Astrocyte of the cerebellum (primary cell): ENCODE data around the gene PRLH.
"Not testable (repeated sequence)": the region's sequence is repeated elsewhere in the genome, so short reads cannot be mapped to it uniquely, and the experiment has no call there.

Source experiments
- DNase-seq: peaks from one replicate; pipeline ENCODE4 v3.0.0-alpha.2; 2011; ENCODE audit warnings: low read depth
- H3K4me3 ChIP-seq: 2 replicates; pipeline ENCODE4 v1.5.1; 2011; ENCODE audit warnings: mild to moderate bottlenecking, low read depth, low read length, moderate library complexity
- CTCF ChIP-seq: IDR thresholded peaks from 2 replicates; pipeline ENCODE4 v1.5.1; 2012; ENCODE audit warnings: low read length, low read depth, moderate library complexity, mild to moderate bottlenecking; ENCODE audit errors: missing control alignments
- in situ Hi-C: cut with HindIII; loops from 2 replicates; pipeline ENCODE4 v1.10.0; 2017; ENCODE audit warnings: low sequenced_read_pairs

The PRLH gene

DNA sequence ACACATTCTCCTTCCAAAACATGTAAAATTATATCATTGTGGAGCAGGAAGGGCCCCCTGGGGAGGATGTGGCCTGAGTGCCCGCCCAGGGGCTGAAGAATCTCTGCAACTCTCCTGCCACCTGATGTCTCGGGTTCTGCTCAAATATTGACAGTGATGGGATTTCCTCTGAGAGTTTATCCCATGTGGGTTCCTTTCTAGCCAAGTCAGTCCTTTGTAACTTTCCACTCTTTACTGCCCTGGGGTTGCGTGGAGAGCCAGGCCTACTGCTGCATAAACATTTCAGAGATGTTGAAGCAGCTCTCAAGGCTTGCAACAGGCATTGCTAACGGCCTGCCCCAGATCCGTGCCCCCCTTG, 28.1 kb downstream of the PRLH start:
- in situ Hi-C loops: no loop called here
- no peak for TF ChIP-seq CTCF
- DNase-seq: no peak
- no peak overlapping the region for H3K4me3 ChIP-seq

DNA sequence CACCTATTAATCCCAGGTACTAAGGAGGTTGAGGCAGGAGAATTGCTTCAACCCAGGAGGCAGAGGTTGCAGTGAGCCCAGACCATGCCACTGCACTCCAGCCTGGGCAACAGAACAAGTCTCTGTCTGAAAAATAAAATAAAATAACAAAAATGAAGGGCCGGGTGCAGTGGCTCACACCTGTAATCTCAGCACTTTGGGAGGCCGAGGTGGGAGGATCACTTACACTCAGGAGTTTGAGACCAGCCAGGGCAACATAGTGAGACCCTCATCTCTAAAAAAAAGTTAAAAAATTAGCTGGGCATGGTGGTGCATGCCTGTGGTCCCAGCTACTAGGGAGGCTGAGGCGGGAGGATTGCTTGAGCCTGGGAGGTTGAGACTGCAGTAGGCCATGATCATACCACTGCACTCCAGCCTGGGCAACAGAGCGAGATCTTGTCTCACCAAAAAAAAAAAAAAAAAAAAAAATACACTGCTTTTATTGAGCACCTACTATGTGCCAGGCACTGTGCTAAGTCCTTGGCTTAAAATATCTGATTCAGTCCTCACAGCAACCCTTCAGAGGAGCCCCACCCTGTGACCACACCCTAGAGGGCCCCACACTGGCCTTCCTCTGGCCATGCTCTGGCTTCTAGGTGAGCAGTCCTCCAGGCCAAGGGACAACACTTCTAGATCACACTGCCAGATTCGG, 29.6 kb downstream of the PRLH start:
- in situ Hi-C loops, H3K4me3 ChIP-seq: not testable (repeated sequence)

DNA sequence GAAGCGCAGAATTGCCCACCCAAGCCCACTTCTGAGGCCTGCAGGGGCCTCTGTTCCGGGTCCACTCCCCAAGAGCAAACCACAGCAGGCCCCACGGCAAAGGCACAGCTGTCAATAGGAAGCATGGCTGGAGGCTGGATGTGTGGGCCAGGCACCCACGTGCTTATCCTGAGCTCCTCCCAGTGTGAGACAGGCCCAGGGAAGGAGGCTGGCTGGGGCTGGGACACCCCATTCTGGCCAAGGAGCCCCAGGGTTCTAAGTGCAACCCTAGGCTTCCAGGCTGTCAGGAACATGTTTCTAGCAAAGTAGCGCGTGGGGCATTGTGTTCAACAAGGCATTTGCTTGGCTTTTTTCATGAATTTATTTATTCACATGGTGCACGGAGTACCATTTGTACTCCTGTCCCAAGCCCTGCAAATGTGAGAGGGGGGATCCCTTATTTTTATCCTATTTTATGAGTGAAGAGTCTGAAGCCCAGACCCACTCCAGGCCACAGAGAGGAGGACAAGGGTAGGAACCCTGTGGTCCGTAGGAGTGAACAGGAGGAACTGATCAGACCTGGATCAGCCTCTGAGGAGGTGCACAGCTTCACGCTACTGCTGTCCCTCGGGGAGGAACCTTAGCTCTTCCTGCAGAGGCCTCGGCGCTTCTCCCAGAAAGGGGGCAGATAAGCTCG, 30.3 kb downstream of the PRLH start:
- in situ Hi-C loops: no loop called here
- H3K4me3 ChIP-seq: no peak overlapping the region
- no peak for TF ChIP-seq CTCF
- DNase-seq: no peak

More for the DNA sequence above, 29.6 kb downstream of the PRLH start:
- DNase-seq: not testable (repeated sequence)

DNA sequence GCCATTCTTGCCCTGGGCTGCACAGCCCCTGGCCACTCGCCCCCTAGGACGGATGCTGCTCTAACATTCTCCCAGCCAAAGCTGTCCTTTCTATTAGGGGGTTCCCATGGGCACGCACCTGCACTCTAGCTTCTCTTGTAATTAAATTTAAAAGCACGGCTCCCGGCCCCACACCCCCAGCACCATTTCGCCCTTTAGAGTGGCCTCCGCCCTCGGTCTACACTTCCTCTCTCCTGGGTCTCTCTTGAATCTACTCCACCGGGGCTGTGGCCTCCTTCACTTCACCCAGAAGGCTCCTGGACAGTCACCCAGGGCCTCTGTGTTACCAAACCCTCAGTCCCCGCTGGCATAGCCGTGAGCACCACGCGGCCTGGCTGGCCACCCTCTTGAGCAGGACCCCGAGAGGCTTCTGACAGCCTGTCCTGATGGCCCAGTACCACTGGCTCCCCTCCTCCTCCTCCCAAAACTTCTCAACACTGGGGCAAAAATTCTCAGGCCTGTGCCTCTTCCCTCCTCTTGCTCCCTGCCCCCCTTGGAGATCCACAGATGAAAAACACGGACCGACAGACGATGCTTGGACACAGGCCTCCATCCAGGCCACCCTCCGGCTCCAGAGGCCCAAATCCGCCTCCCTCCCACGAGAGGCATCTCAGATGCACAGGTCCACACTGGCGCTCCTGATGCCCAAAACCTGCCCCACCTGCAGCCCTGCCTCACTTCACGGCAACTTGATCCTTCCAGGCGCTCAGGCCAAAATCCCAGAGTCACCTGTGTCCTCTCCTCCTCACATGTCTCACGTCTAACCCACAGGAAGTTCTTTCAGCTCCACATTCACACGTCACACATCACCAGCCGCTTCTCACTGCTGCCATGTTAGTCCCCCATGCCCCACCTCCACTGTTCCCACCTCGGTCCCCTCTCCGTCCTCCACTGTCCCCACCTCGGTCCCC, 31.1 kb downstream of the PRLH start:
- DNase-seq: no peak
- no peak for TF ChIP-seq CTCF
- in situ Hi-C loops: no loop called here
- H3K4me3 ChIP-seq: no peak overlapping the region

GRCh38 chr2:237598468-237599208, 32.3 kb downstream of the PRLH start:
- DNase-seq: no peak
- in situ Hi-C loops: no loop called here
- H3K4me3 ChIP-seq: no peak overlapping the region
- TF ChIP-seq CTCF: no peak

- in situ Hi-C loops: loop anchor here (5.0 kb wide), 1 partner anchor 83 kb away; no protein-coding TSS in a partner anchor
- DNase-seq: no peak
- TF ChIP-seq CTCF: no peak
- H3K4me3 ChIP-seq: no peak overlapping the region
Observed at GRCh38 chr2:237599465-237600110, 33.2 kb downstream of the PRLH start.
